Camera-type eye (tissue), 1 donor: ENCODE results near the gene YARS2. TPM values are rescaled to one million over a fixed set of nuclear protein-coding genes. Genes with fewer than 3 reads are reported as not detected.

Source experiments
- total RNA-seq: library from RNA; depleted of rRNA; stranded (reverse); fragments of >200 nt; gene quantifications from one replicate; pipeline ENCODE4 v1.2.3, GENCODE V29; 2014

Gene YARS2
- 34.5 TPM for total RNA-seq

DNA sequence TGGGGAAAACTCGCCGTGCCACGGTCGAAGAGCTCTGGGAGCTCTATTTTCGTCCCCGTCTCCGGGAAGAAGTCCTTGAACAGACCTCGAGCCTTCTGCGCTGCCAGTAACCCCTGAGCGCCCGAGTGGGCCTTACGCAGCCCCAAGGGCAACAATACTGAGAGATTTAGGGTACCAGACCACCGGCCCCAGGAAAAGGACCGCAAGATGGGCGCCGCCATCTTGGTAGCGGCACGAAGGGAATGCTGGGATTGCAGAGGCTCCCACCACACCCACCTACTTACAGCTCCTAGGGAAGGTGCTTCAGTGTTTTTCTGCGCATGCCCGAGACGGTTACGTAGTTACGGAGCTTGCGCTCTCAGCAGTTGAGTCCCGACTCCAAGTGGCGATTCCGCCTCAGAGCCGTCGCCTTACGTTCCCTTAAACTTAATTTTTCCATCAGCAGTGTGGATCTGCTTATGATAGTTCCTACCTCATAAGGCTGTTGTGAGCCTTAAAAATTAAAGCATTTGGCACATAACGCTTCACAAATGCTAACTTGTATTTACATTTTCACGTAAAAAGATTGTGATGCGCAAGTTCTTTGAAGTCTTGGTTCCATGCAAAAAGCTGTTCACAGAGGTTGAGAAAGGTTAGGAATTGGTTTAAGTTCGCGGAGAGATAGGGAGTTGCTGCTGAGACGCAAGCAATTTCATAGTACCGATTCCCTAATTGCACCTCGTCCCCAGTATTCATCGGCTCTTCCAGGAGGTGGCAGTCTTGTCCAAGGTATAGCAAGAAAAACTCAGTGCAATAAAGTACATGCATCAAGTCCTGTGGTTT, at the start of gene YARS2:
YARS2 (minus strand) TSS at position 244 of the 822 bp plus-strand sequence; CDS start at position 221, 23 bp downstream.

Other genes starting within 250 kb of the YARS2 start
- 138 TPM for gene DNM1L, start 76.6 kb downstream of the YARS2 start, total RNA-seq
- gene PKP2, start 140.9 kb upstream of the YARS2 start, total RNA-seq: 24.0 TPM